ENCODE results near the gene PRKCZ. TPM values are rescaled to one million over a fixed set of nuclear protein-coding genes. Genes with fewer than 3 reads are reported as not detected.

Gene PRKCZ
- total and polyA plus RNA-seq, 4 donors: 4.8 to 9.9 (median 8.4) TPM

DNA sequence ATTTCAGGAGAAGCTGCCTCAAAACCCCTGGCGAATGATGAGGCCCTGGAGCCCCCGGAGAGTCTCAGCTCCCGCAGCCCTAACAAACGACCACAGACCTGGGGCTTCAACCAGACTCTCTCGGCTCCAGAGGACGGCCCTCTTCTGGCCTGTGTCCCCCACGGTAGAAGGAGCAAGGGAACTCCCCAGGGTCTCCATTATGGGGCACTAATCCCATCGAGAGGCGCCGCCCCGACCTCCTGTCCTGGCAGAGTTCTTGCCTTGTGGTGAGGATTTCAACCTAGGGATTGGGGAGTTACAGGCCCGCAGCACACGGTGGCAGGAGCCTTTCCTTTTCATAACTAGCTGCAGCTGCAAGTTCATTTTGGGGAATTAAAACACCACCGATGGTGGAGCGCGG lies 138.1 kb downstream of the PRKCZ start:
- H3K36me3 ChIP-seq (ENCODE audit: control insufficient read depth in 4 of 4, insufficient read depth in 3 of 4, low read depth in 1 of 4, low read length in 3 of 4): peaks cover 0 to 9% (median under 1%) of the 10 kb centered on the region in 4 donors
- no peaks in the 10 kb centered on the region for H3K27me3 ChIP-seq (ENCODE audit: control insufficient read depth in 4 of 4, insufficient read depth in 4 of 4, low read length in 3 of 4)
- TF ChIP-seq HNF4A (conservative IDR thresholded peaks at IDR 0.05) (no peak), SP1 (IDR thresholded peaks at IDR 0.05) (no peak), FOXA1 (IDR thresholded peaks at IDR 0.05) (no peak), HNF4G (IDR thresholded peaks at IDR 0.05) (no peak), NR2F2 (IDR thresholded peaks at IDR 0.05) (no peak), TAF1 (conservative IDR thresholded peaks at IDR 0.05) (no peak), RXRA (IDR thresholded peaks at IDR 0.05) (no peak), YY1 (IDR thresholded peaks at IDR 0.05) (no peak), EGR1 (IDR thresholded peaks at IDR 0.05; ENCODE audit: low read depth in 2 of 2) (no peak), GABPA (IDR thresholded peaks at IDR 0.05 in 1 of 2, conservative IDR thresholded peaks at IDR 0.05 in 1 of 2) (no peak), FOXA2 (IDR thresholded peaks at IDR 0.05) (no peak), JUND (IDR thresholded peaks at IDR 0.05) (no peak), RAD21 (IDR thresholded peaks at IDR 0.05) (no peak)
- TF ChIP-seq, protein P1, sequence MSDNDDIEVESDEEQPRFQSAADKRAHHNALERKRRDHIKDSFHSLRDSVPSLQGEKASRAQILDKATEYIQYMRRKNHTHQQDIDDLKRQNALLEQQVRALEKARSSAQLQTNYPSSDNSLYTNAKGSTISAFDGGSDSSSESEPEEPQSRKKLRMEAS (IDR thresholded peaks at IDR 0.05): no peak
- TF ChIP-seq, protein P2, sequence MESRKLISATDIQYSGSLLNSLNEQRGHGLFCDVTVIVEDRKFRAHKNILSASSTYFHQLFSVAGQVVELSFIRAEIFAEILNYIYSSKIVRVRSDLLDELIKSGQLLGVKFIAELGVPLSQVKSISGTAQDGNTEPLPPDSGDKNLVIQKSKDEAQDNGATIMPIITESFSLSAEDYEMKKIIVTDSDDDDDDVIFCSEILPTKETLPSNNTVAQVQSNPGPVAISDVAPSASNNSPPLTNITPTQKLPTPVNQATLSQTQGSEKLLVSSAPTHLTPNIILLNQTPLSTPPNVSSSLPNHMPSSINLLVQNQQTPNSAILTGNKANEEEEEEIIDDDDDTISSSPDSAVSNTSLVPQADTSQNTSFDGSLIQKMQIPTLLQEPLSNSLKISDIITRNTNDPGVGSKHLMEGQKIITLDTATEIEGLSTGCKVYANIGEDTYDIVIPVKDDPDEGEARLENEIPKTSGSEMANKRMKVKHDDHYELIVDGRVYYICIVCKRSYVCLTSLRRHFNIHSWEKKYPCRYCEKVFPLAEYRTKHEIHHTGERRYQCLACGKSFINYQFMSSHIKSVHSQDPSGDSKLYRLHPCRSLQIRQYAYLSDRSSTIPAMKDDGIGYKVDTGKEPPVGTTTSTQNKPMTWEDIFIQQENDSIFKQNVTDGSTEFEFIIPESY (IDR thresholded peaks at IDR 0.05): no peak
- TF ChIP-seq, protein P3, sequence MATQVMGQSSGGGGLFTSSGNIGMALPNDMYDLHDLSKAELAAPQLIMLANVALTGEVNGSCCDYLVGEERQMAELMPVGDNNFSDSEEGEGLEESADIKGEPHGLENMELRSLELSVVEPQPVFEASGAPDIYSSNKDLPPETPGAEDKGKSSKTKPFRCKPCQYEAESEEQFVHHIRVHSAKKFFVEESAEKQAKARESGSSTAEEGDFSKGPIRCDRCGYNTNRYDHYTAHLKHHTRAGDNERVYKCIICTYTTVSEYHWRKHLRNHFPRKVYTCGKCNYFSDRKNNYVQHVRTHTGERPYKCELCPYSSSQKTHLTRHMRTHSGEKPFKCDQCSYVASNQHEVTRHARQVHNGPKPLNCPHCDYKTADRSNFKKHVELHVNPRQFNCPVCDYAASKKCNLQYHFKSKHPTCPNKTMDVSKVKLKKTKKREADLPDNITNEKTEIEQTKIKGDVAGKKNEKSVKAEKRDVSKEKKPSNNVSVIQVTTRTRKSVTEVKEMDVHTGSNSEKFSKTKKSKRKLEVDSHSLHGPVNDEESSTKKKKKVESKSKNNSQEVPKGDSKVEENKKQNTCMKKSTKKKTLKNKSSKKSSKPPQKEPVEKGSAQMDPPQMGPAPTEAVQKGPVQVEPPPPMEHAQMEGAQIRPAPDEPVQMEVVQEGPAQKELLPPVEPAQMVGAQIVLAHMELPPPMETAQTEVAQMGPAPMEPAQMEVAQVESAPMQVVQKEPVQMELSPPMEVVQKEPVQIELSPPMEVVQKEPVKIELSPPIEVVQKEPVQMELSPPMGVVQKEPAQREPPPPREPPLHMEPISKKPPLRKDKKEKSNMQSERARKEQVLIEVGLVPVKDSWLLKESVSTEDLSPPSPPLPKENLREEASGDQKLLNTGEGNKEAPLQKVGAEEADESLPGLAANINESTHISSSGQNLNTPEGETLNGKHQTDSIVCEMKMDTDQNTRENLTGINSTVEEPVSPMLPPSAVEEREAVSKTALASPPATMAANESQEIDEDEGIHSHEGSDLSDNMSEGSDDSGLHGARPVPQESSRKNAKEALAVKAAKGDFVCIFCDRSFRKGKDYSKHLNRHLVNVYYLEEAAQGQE (IDR thresholded peaks at IDR 0.05): no peak
- TF ChIP-seq, protein P4, sequence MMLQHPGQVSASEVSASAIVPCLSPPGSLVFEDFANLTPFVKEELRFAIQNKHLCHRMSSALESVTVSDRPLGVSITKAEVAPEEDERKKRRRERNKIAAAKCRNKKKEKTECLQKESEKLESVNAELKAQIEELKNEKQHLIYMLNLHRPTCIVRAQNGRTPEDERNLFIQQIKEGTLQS (IDR thresholded peaks at IDR 0.05): no peak
- TF ChIP-seq, protein P5, sequence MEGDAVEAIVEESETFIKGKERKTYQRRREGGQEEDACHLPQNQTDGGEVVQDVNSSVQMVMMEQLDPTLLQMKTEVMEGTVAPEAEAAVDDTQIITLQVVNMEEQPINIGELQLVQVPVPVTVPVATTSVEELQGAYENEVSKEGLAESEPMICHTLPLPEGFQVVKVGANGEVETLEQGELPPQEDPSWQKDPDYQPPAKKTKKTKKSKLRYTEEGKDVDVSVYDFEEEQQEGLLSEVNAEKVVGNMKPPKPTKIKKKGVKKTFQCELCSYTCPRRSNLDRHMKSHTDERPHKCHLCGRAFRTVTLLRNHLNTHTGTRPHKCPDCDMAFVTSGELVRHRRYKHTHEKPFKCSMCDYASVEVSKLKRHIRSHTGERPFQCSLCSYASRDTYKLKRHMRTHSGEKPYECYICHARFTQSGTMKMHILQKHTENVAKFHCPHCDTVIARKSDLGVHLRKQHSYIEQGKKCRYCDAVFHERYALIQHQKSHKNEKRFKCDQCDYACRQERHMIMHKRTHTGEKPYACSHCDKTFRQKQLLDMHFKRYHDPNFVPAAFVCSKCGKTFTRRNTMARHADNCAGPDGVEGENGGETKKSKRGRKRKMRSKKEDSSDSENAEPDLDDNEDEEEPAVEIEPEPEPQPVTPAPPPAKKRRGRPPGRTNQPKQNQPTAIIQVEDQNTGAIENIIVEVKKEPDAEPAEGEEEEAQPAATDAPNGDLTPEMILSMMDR (IDR thresholded peaks at IDR 0.05; ENCODE audit: low read depth, low read length, missing input control): no peak
- H3K27ac ChIP-seq (ENCODE audit: low read depth in 1 of 2, low read length in 2 of 2): no peak overlapping the region
- H3K4me1 ChIP-seq (ENCODE audit: control insufficient read depth in 4 of 4, insufficient read depth in 4 of 4, low read length in 3 of 4): peaks cover 7 to 20% (median 13%) of the 10 kb centered on the region in 4 donors
- WGBS: 96% methylated on average over 16 of the region's 16 CpGs
- H3K4me3 ChIP-seq (ENCODE audit: low read depth in 1 of 3, low read length in 3 of 3): no peak overlapping the region
- DNase-seq (ENCODE audit: low spot score): no peak
- no peaks in the 10 kb centered on the region for H3K9me3 ChIP-seq (ENCODE audit: control insufficient read depth in 4 of 4, low read length in 3 of 4)
- H3K9ac ChIP-seq (ENCODE audit: low read depth in 1 of 2, low read length in 2 of 2): no peak overlapping the region
